ENCODE results near the gene PRPF4.

GRCh38 chr9:113255438-113255837 is 20.0 kb upstream of the PRPF4 start:
- TF ChIP-seq, protein P1, sequence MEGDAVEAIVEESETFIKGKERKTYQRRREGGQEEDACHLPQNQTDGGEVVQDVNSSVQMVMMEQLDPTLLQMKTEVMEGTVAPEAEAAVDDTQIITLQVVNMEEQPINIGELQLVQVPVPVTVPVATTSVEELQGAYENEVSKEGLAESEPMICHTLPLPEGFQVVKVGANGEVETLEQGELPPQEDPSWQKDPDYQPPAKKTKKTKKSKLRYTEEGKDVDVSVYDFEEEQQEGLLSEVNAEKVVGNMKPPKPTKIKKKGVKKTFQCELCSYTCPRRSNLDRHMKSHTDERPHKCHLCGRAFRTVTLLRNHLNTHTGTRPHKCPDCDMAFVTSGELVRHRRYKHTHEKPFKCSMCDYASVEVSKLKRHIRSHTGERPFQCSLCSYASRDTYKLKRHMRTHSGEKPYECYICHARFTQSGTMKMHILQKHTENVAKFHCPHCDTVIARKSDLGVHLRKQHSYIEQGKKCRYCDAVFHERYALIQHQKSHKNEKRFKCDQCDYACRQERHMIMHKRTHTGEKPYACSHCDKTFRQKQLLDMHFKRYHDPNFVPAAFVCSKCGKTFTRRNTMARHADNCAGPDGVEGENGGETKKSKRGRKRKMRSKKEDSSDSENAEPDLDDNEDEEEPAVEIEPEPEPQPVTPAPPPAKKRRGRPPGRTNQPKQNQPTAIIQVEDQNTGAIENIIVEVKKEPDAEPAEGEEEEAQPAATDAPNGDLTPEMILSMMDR (IDR thresholded peaks at IDR 0.05; ENCODE audit: low read depth, low read length, missing input control): no peak
- no peak for TF ChIP-seq ATF3 (IDR thresholded peaks at IDR 0.05)
- TF ChIP-seq, protein P2, sequence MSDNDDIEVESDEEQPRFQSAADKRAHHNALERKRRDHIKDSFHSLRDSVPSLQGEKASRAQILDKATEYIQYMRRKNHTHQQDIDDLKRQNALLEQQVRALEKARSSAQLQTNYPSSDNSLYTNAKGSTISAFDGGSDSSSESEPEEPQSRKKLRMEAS (IDR thresholded peaks at IDR 0.05): no peak
- TF ChIP-seq, protein P3, sequence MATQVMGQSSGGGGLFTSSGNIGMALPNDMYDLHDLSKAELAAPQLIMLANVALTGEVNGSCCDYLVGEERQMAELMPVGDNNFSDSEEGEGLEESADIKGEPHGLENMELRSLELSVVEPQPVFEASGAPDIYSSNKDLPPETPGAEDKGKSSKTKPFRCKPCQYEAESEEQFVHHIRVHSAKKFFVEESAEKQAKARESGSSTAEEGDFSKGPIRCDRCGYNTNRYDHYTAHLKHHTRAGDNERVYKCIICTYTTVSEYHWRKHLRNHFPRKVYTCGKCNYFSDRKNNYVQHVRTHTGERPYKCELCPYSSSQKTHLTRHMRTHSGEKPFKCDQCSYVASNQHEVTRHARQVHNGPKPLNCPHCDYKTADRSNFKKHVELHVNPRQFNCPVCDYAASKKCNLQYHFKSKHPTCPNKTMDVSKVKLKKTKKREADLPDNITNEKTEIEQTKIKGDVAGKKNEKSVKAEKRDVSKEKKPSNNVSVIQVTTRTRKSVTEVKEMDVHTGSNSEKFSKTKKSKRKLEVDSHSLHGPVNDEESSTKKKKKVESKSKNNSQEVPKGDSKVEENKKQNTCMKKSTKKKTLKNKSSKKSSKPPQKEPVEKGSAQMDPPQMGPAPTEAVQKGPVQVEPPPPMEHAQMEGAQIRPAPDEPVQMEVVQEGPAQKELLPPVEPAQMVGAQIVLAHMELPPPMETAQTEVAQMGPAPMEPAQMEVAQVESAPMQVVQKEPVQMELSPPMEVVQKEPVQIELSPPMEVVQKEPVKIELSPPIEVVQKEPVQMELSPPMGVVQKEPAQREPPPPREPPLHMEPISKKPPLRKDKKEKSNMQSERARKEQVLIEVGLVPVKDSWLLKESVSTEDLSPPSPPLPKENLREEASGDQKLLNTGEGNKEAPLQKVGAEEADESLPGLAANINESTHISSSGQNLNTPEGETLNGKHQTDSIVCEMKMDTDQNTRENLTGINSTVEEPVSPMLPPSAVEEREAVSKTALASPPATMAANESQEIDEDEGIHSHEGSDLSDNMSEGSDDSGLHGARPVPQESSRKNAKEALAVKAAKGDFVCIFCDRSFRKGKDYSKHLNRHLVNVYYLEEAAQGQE (IDR thresholded peaks at IDR 0.05): no peak
